OCI-LY1 (cell line): ENCODE data around the gene AGK.
"Not testable (repeated sequence)": the region's sequence is repeated elsewhere in the genome, so short reads cannot be mapped to it uniquely, and the experiment has no call there.

Source experiments
- H2AFZ ChIP-seq: fragments of 200-600 bp; sonication (generic), shearing (Covaris generic); 2 replicates; pipeline ENCODE4 v1.6.0; 2014; ENCODE audit warnings: antibody characterized with exemption, mild to moderate bottlenecking, low read length
- H3F3A ChIP-seq: fragments of 200-600 bp; sonication (generic), shearing (Covaris generic); 2 replicates; pipeline ENCODE4 v1.6.0; 2014; ENCODE audit warnings: mild to moderate bottlenecking, antibody characterized with exemption, low read length, moderate library complexity; ENCODE audit not compliant: insufficient read depth
- H3K27ac ChIP-seq: fragments of 200-600 bp; sonication (generic); 2 replicates; pipeline ENCODE4 v1.5.1; 2014; ENCODE audit warnings: low read length, mixed run types, mild to moderate bottlenecking, low read depth; ENCODE audit not compliant: poor library complexity, severe bottlenecking
- H3K27me3 ChIP-seq: fragments of 200-600 bp; sonication (generic); 2 replicates; pipeline ENCODE4 v1.6.0; 2014; ENCODE audit warnings: antibody characterized with exemption, mild to moderate bottlenecking, low read length, moderate library complexity; ENCODE audit not compliant: insufficient read depth
- H3K36me3 ChIP-seq: fragments of 200-600 bp; sonication (generic); 2 replicates; pipeline ENCODE4 v1.6.1; 2014; ENCODE audit warnings: mild to moderate bottlenecking, antibody characterized with exemption, low read length, moderate library complexity, mixed read lengths; ENCODE audit not compliant: insufficient read depth
- H3K4me1 ChIP-seq: fragments of 200-600 bp; sonication (generic); 2 replicates; pipeline ENCODE4 v1.5.1; 2014; ENCODE audit warnings: mild to moderate bottlenecking, low read length, moderate library complexity; ENCODE audit not compliant: insufficient read depth, severe bottlenecking
- H3K4me2 ChIP-seq: fragments of 200-600 bp; sonication (generic), shearing (Covaris generic); 2 replicates; pipeline ENCODE4 v1.6.1; 2014; ENCODE audit warnings: low read length
- H3K4me3 ChIP-seq: fragments of 200-600 bp; sonication (generic); 2 replicates; pipeline ENCODE4 v1.5.1; 2014; ENCODE audit warnings: low read length, low read depth, mild to moderate bottlenecking, mixed read lengths; ENCODE audit not compliant: poor library complexity, severe bottlenecking
- H3K79me2 ChIP-seq: fragments of 200-600 bp; shearing (Covaris generic); 2 replicates; pipeline ENCODE4 v1.6.1; 2016; ENCODE audit warnings: mixed run types, low read length, mixed read lengths; ENCODE audit not compliant: insufficient read depth
- H3K9ac ChIP-seq: fragments of 200-600 bp; sonication (generic), shearing (Covaris generic); 2 replicates; pipeline ENCODE4 v1.6.1; 2014; ENCODE audit warnings: mild to moderate bottlenecking, low read length, mixed read lengths
- H3K9me2 ChIP-seq: fragments of 200-600 bp; sonication (generic), shearing (Covaris generic); 2 replicates; pipeline ENCODE4 v1.6.1; 2014; ENCODE audit warnings: low read depth, mild to moderate bottlenecking, low read length, mixed read lengths
- H3K9me3 ChIP-seq: fragments of 200-600 bp; shearing (Covaris generic); 2 replicates; pipeline ENCODE4 v1.6.1; 2014; ENCODE audit warnings: low read length, mixed read lengths
- H4K20me1 ChIP-seq: fragments of 200-600 bp; sonication (generic), shearing (Covaris generic); 2 replicates; pipeline ENCODE4 v1.6.0; 2016; ENCODE audit warnings: mild to moderate bottlenecking, low read length; ENCODE audit not compliant: insufficient read depth
- CTCF ChIP-seq: fragments of 200-600 bp; sonication (generic), shearing (Covaris generic); IDR thresholded peaks from 2 replicates; pipeline ENCODE4 v1.5.1; 2017; ENCODE audit warnings: mild to moderate bottlenecking, antibody characterized with exemption, low read length, moderate library complexity, mixed read lengths
- EZH2 ChIP-seq: fragments of 200-600 bp; sonication (generic), shearing (Covaris generic); IDR thresholded peaks from 2 replicates; pipeline ENCODE4 v1.8.0; 2017; ENCODE audit warnings: borderline replicate concordance, mixed run types, mild to moderate bottlenecking, antibody characterized with exemption, low read length, moderate library complexity, mixed read lengths

AGK gene

GRCh38 chr7:141575654-141576448 lies 24.6 kb downstream of the AGK start:
- TF ChIP-seq EZH2: no peak
- Histone ChIP-seq H3K4me1 (no peaks in the 10 kb centered on the region), H3K27me3 (no peaks in the 10 kb centered on the region), H3K4me2 (no peak overlapping the region), H3K27ac (no peak overlapping the region), H2AFZ (no peak overlapping the region), H3K36me3 (peaks cover 56% of the 10 kb centered on the region), H3K9ac (no peak overlapping the region), H4K20me1 (no peaks in the 10 kb centered on the region), H3K4me3 (no peak overlapping the region), H3K9me2 (no peaks in the 10 kb centered on the region), H3K9me3 (peaks cover 21% of the 10 kb centered on the region), H3F3A (no peaks in the 10 kb centered on the region), H3K79me2 (no peaks in the 10 kb centered on the region)

GRCh38 chr7:141577043-141577839 lies 26.0 kb downstream of the AGK start:
- no peak overlapping the region for H3K9ac ChIP-seq
- no peak overlapping the region for H2AFZ ChIP-seq
- no peak overlapping the region for H3K4me3 ChIP-seq
- no peaks in the 10 kb centered on the region for H3K27me3 ChIP-seq
- peaks cover 50% of the 10 kb centered on the region for H3K36me3 ChIP-seq
- no peak overlapping the region for H3K27ac ChIP-seq
- H3K9me3 ChIP-seq: peaks cover 21% of the 10 kb centered on the region
- H3K4me1 ChIP-seq: no peaks in the 10 kb centered on the region
- H3K79me2 ChIP-seq: no peaks in the 10 kb centered on the region
- TF ChIP-seq CTCF (no peak), EZH2 (no peak)
- H3K4me2 ChIP-seq: no peak overlapping the region
- no peaks in the 10 kb centered on the region for H4K20me1 ChIP-seq
- no peaks in the 10 kb centered on the region for H3F3A ChIP-seq
- H3K9me2 ChIP-seq: no peaks in the 10 kb centered on the region

GRCh38 chr7:141579953-141580352 lies 28.7 kb downstream of the AGK start:
- not testable (repeated sequence) for H3K27me3 ChIP-seq, H3K4me3 ChIP-seq, H3K79me2 ChIP-seq, H3K4me2 ChIP-seq, H3K9me2 ChIP-seq, H2AFZ ChIP-seq, H3K9ac ChIP-seq, H3F3A ChIP-seq, H3K27ac ChIP-seq, H4K20me1 ChIP-seq, H3K4me1 ChIP-seq
- H3K36me3 ChIP-seq: peaks cover 27% of the 10 kb centered on the region
- peaks cover 13% of the 10 kb centered on the region for H3K9me3 ChIP-seq

GRCh38 chr7:141582063-141582462 lies 30.9 kb downstream of the AGK start:
- H3K36me3 ChIP-seq, H3K4me1 ChIP-seq, H3K4me2 ChIP-seq, H3K9me3 ChIP-seq, H3K27ac ChIP-seq, H3K27me3 ChIP-seq, H3K9ac ChIP-seq, H4K20me1 ChIP-seq, H3K9me2 ChIP-seq, H2AFZ ChIP-seq, H3F3A ChIP-seq, H3K79me2 ChIP-seq, H3K4me3 ChIP-seq: not testable (repeated sequence)
